Coronary artery (tissue), 2 donors: ENCODE measurements around the gene GRIN3B.

ENCODE experiments used
- DNase-seq: peaks from one replicate; pipeline ENCODE4 v3.0.0-alpha.2; 2017; ENCODE audit warnings: low spot score
- H3K27ac ChIP-seq, 2 donors: fragments of 200-600 bp; sonication (generic); one replicate each; pipeline ENCODE4 v1.5.1; 2016 to 2019
- H3K4me3 ChIP-seq: fragments of 200-600 bp; sonication (generic); 2 replicates; pipeline ENCODE4 v1.5.1; 2016; ENCODE audit warnings: mild to moderate bottlenecking, moderate library complexity
- TF ChIP-seq, protein P1 (sequence below): fragments of 200-600 bp; sonication (generic); IDR thresholded peaks from one replicate; pipeline ENCODE4 v1.5.1; 2019; ENCODE audit warnings: antibody characterized with exemption

GRIN3B gene

DNA sequence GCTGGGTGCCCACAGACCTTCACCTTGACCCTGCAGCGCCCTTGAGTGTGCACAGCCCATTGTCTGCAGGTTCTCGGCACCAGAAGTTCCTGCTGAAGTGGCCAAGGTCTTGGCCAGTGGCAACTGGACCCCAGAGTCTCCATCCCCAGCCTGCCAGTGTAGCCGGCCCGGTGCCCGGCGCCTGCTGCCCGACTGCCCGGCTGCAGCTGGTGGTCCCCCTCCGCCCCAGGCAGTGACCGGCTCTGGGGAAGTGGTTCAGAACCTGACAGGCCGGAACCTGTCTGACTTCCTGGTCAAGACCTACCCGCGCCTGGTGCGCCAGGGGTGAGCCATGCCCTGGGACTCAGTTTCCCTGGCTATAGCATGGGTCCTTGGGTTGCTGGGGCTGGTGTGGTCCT, 54.8 kb downstream of the GRIN3B start:
- DNase-seq: no peak
- TF ChIP-seq, protein P1, sequence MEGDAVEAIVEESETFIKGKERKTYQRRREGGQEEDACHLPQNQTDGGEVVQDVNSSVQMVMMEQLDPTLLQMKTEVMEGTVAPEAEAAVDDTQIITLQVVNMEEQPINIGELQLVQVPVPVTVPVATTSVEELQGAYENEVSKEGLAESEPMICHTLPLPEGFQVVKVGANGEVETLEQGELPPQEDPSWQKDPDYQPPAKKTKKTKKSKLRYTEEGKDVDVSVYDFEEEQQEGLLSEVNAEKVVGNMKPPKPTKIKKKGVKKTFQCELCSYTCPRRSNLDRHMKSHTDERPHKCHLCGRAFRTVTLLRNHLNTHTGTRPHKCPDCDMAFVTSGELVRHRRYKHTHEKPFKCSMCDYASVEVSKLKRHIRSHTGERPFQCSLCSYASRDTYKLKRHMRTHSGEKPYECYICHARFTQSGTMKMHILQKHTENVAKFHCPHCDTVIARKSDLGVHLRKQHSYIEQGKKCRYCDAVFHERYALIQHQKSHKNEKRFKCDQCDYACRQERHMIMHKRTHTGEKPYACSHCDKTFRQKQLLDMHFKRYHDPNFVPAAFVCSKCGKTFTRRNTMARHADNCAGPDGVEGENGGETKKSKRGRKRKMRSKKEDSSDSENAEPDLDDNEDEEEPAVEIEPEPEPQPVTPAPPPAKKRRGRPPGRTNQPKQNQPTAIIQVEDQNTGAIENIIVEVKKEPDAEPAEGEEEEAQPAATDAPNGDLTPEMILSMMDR: no peak
- H3K4me3 ChIP-seq: no peak overlapping the region

DNA sequence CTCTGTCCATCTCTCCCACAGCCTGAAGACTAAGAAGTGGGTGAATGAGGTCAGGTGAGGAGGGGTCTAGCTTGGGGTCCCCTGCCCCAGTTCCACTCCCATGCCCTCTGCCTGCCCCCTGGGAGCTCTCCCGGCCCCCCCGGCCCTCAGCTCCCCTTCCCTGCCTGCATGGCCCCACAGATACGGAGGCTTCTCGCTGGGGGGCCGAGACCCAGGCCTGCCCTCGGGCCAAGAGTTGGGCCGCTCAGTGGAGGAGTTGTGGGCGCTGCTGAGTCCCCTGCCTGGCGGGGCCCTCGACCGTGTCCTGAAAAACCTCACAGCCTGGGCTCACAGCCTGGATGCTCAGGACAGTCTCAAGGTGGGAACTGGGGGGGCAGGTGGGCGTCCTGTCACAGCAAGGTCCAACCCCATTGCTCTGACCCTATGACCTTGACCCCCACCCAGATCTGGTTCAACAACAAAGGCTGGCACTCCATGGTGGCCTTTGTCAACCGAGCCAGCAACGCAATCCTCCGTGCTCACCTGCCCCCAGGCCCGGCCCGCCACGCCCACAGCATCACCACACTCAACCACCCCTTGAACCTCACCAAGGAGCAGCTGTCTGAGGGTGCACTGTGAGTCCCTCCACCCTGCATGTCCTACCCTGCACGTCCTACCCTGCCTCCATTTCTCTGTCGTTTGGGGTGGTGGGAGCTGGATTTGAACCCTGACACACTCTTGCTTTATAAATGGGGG, 55.8 kb downstream of the GRIN3B start:
- DNase-seq: no peak

More for the DNA sequence above, 54.8 kb downstream of the GRIN3B start:
- H3K27ac ChIP-seq: no peak overlapping the region

DNA sequence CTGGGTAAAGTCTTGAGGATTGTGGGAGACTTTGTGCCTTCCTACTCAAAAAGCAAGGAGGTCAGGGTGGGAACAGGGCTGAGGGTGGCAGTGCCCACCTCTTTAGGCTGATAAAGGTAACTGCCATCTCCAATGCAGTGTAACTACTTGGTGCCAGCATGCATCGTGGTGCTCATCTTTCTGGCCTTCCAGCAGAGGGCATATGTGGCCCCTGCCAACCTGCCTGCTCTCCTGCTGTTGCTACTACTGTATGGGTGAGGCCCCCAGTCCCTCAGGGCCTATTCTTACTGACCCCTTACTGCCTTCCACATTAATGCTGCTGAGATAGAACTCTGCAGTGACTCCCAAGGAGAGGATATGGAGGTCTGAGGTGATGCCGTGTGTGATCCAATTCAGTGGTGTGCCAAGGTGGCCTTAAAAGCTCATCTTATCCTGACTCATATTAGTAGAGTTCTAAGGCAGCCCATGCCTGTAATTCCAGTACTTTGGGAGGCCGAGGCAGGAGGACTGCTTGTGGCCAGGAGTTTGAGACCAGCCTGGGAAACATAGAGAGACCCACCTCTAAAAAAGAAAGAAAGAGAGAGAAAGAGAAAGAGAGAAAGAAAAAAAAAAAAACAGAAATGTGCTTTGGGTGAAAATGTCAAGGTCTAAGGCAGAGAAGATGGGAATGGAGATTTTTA, 57.1 kb downstream of the GRIN3B start:
- H3K4me3 ChIP-seq: no peak overlapping the region
- H3K27ac ChIP-seq: no peak overlapping the region
- TF ChIP-seq, protein P1: no peak
- DNase-seq: no peak

More for the DNA sequence above, 55.8 kb downstream of the GRIN3B start:
- TF ChIP-seq, protein P1: no peak
- Histone ChIP-seq H3K4me3 (no peak overlapping the region), H3K27ac (no peak overlapping the region)

DNA sequence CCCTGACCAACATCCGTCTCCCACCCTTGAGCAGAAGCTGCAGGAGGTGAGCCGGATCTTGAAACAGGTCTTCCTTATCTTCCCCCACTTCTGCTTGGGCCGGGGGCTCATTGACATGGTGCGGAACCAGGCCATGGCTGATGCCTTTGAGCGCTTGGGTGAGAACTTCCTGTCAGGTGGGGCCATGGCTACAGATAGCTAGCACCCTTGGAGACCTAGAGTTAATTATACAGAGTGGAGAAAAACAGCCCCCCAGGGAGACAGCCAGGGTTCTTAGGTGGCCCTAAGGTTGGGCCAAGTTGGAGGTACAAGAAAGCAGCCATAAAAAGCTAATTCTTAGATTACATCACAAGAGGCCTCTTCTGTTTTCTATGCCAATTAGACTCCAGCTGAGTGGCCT, 57.9 kb downstream of the GRIN3B start:
- no peak overlapping the region for H3K4me3 ChIP-seq
- H3K27ac ChIP-seq: no peak overlapping the region
- no peak for DNase-seq
- TF ChIP-seq, protein P1: no peak
